NCI-H146 treated with DMSO at 0.1 percent for 48 hours (cell line): Measurements from ENCODE around the gene CCDC85C.
A peak's percentile ranks its signal among the peaks of the same experiment; 100 is the strongest.

ENCODE experiments used
- DNase-seq: peaks from one replicate; lab custom pipeline; 2025; ENCODE audit not compliant: unreplicated experiment; lab: John Stamatoyannopoulos, UW

CCDC85C gene

GRCh38 chr14:99560922-99561683, 42.9 kb downstream of the CCDC85C start:
- no peak for DNase-seq

GRCh38 chr14:99560403-99560802, 43.6 kb downstream of the CCDC85C start:
- DNase-seq: no peak

- DNase-seq: no peak
Observed at GRCh38 chr14:99559286-99559990, 44.6 kb downstream of the CCDC85C start.

- DNase-seq: no peak
Observed at GRCh38 chr14:99556134-99556791, 47.7 kb downstream of the CCDC85C start.

- no peak for DNase-seq
Observed at GRCh38 chr14:99554757-99555531, 49.1 kb downstream of the CCDC85C start.

GRCh38 chr14:99554184-99554583, 49.8 kb downstream of the CCDC85C start:
- no peak for DNase-seq

GRCh38 chr14:99552572-99553216, 51.3 kb downstream of the CCDC85C start:
- DNase-seq: no peak

GRCh38 chr14:99552021-99552553, 51.9 kb downstream of the CCDC85C start:
- no peak for DNase-seq

- no peak for DNase-seq
Observed at GRCh38 chr14:99551034-99551922, 52.7 kb downstream of the CCDC85C start.

GRCh38 chr14:99550387-99550992, 53.5 kb downstream of the CCDC85C start:
- DNase-seq: no peak

- DNase-seq: peak; percentile 49
Observed at GRCh38 chr14:99549684-99550083, 54.3 kb downstream of the CCDC85C start.

GRCh38 chr14:99548871-99549515, 55.0 kb downstream of the CCDC85C start:
- DNase-seq: no peak

GRCh38 chr14:99548255-99548654, 55.8 kb downstream of the CCDC85C start:
- DNase-seq: peak; percentile 26

GRCh38 chr14:99546234-99546879, 57.6 kb downstream of the CCDC85C start:
- no peak for DNase-seq

- DNase-seq: no peak
Observed at GRCh38 chr14:99545586-99545985, 58.4 kb downstream of the CCDC85C start.

- no peak for DNase-seq
Observed at GRCh38 chr14:99544991-99545390, 59.0 kb downstream of the CCDC85C start.

- no peak for DNase-seq
Observed at GRCh38 chr14:99543985-99544384, 60.0 kb downstream of the CCDC85C start.

- no peak for DNase-seq
Observed at GRCh38 chr14:99543370-99543769, 60.6 kb downstream of the CCDC85C start.
